Ovary (tissue), 1 donor: ENCODE results near the gene GPR78.

Experiments
- EP300 ChIP-seq: sonication (generic); formaldehyde crosslinking; IDR thresholded peaks from one replicate; pipeline ENCODE4 v1.6.1; 2017; ENCODE audit warnings: antibody characterized with exemption
- POLR2A ChIP-seq: fragments of 450-650 bp; IDR thresholded peaks from one replicate; pipeline ENCODE4 v1.6.1; 2017; ENCODE audit warnings: antibody characterized with exemption, mild to moderate bottlenecking, moderate library complexity

GRCh38 chr4:8593264-8594096 is 13.3 kb downstream of the GPR78 start:
- no peak for TF ChIP-seq POLR2A
- no peak for TF ChIP-seq EP300
